Measurements from ENCODE around the gene AVL9.

DNA sequence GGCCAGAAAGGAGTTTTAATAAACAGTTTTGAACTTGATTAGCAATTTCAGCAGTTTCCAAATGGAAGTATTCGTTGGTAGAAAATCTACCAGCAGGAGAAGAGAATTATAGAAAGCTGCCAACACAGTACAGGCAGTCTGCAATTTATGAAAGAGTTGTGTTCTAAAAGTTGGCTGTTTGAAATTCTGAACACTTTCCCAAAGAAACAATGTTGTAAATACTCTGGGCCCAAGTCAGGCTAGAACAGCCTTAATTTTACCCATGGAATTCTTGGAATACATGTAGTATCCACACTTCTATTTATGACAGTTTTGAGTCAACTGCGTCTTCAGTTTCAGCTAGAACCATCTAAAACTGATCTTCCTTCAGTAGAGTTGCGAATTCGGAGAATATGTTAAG lies 42.5 kb downstream of the AVL9 start:
- TF ChIP-seq, protein P1, sequence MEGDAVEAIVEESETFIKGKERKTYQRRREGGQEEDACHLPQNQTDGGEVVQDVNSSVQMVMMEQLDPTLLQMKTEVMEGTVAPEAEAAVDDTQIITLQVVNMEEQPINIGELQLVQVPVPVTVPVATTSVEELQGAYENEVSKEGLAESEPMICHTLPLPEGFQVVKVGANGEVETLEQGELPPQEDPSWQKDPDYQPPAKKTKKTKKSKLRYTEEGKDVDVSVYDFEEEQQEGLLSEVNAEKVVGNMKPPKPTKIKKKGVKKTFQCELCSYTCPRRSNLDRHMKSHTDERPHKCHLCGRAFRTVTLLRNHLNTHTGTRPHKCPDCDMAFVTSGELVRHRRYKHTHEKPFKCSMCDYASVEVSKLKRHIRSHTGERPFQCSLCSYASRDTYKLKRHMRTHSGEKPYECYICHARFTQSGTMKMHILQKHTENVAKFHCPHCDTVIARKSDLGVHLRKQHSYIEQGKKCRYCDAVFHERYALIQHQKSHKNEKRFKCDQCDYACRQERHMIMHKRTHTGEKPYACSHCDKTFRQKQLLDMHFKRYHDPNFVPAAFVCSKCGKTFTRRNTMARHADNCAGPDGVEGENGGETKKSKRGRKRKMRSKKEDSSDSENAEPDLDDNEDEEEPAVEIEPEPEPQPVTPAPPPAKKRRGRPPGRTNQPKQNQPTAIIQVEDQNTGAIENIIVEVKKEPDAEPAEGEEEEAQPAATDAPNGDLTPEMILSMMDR (IDR thresholded peaks at IDR 0.05; ENCODE audit: low read depth, low read length, poor library complexity, severe bottlenecking), result no peak
- TF ChIP-seq EZH2phosphoT487 (IDR thresholded peaks at IDR 0.05; ENCODE audit: borderline replicate concordance, low read length), result no peak

Measured in DOHH2 (cell line).